Raji (cell line): ENCODE data around the gene TPSB2.

ENCODE experiments used
- POLR2A ChIP-seq: IDR thresholded peaks from 2 replicates; pipeline ENCODE4 v1.6.1; 2011; ENCODE audit warnings: low read depth, low read length, control low read depth; ENCODE audit not compliant: insufficient read depth

Gene TPSB2

GRCh38 chr16:1184156-1184868 lies 45.7 kb downstream of the TPSB2 start:
- TF ChIP-seq POLR2A = no peak

- no peak for TF ChIP-seq POLR2A
Observed at GRCh38 chr16:1182950-1183907, 46.8 kb downstream of the TPSB2 start.

GRCh38 chr16:1182316-1182671 lies 47.7 kb downstream of the TPSB2 start:
- no peak for TF ChIP-seq POLR2A

GRCh38 chr16:1181404-1182315 lies 48.3 kb downstream of the TPSB2 start:
- TF ChIP-seq POLR2A = no peak

GRCh38 chr16:1180549-1181403 lies 49.2 kb downstream of the TPSB2 start:
- no peak for TF ChIP-seq POLR2A
